Activated CD8-positive, alpha-beta memory T cell treated with anti-CD3 and anti-CD28 coated beads for 36 hours (primary cell): ENCODE results near the gene PTPRJ. TPM values are rescaled to one million over a fixed set of nuclear protein-coding genes. Genes with fewer than 3 reads are reported as not detected.

ENCODE experiments used
- CTCF ChIA-PET: fragments of 350-600 bp; sonication (Branson Sonifier 250); formaldehyde crosslinking; loops from one replicate; lab custom pipeline; 2021; ENCODE audit warnings: antibody characterized with exemption; lab: Charles Lee
- POLR2A ChIA-PET: fragments of 350-600 bp; sonication (Branson Sonifier 250); formaldehyde crosslinking; loops from one replicate; lab custom pipeline; 2021; ENCODE audit warnings: antibody characterized with exemption; lab: Charles Lee
- total RNA-seq, 2 experiments: library from RNA; stranded (reverse); gene quantifications; one replicate each; pipeline ENCODE4 v1.2.3, GENCODE V29; 2021

The PTPRJ gene
- total RNA-seq, 2 experiments from 2014 or later: 26.2 to 28.2 TPM

- POLR2A ChIA-PET: no interaction called here
- CTCF ChIA-PET: interaction anchor here (1.4 kb wide), 1 partner anchor 154 kb away, joined by 4 read pairs; no protein-coding TSS in a partner anchor
These were observed 107.8 kb downstream of the PTPRJ start for GRCh38 chr11:48087974-48088681.

GRCh38 chr11:48088682-48089050 lies 108.3 kb downstream of the PTPRJ start:
- CTCF ChIA-PET: interaction anchor here (0.6 to 1.4 kb wide), 2 partner anchors 9 to 154 kb away, joined by 3 to 4 read pairs; no protein-coding TSS in a partner anchor
- POLR2A ChIA-PET: no interaction called here

DNA sequence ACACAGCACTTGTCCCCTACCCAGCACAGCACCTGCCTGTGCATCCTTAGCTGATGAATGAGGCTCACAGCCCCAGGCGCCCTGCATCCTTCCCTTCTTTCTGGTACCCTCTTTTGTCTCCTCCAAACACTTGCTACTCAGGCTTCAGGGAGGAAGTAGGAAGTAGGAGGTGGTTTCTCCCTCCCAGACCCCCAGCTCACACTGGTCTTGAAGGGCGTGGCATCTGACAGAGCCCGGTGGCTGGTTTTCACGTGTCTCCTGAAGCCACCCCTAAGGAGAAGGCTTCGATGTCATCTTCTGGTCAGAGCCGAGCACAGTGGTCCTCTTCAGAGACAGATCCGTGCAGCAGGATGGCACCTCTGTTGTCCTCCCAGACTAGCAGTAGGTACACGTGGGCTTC lies 109.8 kb downstream of the PTPRJ start:
- CTCF ChIA-PET: interaction anchor here (0.6 kb wide), 1 partner anchor 33 kb away, joined by 5 read pairs; no protein-coding TSS in a partner anchor
- POLR2A ChIA-PET: no interaction called here

DNA sequence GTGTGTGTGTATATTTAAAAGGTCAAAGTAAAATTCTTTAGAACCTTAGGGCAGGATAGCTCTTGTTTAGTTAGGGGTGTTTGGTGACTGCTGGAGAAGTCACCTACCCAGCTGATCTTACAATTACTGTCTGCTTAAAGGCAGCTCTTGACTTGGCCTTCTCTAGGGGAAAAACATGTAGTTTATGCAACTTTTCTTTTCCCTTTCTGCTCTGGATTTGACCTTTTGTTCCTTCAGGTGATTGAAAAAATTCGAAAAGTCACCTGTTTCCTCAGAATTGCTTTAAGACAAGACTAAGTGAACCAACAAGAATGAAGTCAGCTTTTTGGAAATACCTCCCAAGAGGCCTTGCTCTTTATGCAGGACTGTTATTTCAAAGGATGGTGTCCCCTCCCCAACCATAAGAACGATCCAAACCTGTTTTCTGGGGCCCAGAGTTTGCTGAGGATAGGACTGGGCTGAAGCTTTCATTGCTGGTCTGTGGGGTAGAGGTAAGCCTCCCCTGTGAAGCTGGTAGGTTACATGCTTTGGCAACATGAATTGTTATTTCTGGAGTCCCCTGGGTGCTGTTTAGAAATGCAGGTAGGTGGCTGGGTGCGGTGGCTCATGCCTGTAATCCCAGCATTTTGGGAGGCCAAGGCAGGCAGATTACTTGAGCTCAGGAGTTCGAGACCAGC lies 111.2 kb downstream of the PTPRJ start:
- ChIA-PET POLR2A (no interaction called here), CTCF (interaction anchor here (0.8 kb wide), 1 partner anchor 202 kb away, joined by 3 read pairs; no protein-coding TSS in a partner anchor)

DNA sequence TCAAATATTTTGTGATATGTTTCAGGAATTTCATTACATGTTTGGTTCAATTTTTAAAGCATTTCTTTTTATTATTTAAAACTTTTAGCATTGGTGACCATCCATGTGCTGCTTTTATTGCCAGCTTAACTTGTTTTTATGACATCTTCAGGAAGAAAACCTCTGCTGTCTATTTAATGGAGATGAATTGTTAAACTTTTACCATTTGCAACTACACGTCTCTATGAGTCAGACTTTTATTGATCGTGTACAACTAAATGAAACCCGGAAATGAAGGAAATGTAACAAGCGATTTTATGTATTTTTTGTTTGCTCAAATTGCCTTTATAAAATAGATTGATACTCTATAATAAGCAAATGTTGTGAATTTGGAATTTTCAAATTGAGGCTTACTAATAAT lies 113.0 kb downstream of the PTPRJ start:
- CTCF ChIA-PET: interaction anchor here (1.3 kb wide), 1 partner anchor 14 kb away, joined by 3 read pairs; no protein-coding TSS in a partner anchor

DNA sequence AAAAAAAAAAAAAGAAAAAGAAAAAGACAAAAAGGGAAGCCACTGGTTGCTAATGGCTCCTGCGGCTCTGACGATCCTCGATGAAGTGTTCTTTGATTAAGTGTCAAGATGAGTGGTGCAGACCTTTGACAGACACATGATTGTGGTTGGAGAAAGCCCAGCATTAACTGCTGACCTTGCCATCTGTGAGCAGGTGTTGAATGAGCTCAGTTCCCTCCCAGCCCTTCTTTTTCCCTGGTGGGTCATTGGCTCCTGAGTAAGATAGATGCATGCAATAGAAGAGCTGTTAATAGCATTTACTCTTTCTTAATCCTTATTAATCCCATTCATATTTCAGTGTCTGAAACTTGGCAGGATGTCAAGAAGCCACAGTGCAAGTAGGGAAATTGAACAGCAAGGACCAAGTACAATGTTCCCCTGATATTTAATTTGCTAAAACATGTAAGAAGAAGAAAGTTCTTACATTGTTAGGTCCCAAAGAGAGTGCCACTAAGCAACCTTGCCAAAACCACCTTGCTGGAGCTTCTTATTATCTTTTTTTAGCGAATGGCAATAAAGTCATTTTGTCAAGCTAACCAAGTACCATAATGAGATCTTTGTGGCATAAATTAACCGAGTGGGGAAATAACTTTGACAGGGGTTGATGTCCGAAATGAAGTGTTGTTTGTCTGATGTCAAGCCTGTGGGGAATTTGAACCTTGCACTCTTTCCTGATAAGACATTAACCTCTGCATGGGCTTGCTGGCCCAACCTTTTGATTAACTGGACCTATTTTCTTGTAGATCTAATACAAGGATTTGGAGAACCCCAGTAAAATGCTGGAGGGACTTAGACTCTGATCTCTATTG lies 113.7 kb downstream of the PTPRJ start:
- POLR2A ChIA-PET: no interaction called here

More for the DNA sequence above, 113.0 kb downstream of the PTPRJ start:
- POLR2A ChIA-PET: no interaction called here

DNA sequence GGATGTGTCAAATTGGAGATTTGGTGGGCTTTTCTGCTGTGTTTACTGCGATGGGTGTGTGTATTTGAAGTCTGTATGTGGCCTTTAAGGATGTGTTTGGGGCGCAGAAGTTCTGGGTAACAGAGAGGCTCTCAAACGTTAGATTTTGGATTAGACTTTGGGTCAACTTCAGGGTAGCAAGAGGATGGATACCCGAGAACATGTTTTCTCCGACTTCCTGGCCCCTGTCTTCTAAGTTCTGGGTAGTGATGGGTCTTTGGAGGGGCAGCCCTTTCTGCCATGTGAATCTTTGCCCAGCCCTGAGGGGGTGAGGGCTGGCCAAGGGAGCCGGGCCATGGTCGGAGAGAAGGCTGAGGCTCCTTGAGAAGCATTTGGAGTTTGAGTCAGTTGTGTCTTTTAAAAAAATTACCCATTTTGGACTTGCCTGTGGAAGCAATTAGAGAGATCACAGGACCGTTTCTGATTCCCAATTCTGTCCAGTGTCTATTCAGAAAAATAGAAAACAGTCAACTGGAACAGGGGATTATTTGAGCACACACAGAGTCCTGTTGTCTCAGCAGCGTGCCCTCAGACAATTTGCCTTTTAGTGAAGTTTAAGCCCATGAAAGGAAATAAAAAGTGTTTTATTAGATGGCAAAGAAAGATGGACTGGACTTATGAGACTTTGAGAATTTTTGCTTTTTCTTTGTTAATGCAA lies 114.4 kb downstream of the PTPRJ start:
- POLR2A ChIA-PET: no interaction called here
- CTCF ChIA-PET: no interaction called here

More for the DNA sequence above, 113.7 kb downstream of the PTPRJ start:
- CTCF ChIA-PET: interaction anchor here (1.3 kb wide), 1 partner anchor 13 kb away, joined by 3 read pairs; no protein-coding TSS in a partner anchor

DNA sequence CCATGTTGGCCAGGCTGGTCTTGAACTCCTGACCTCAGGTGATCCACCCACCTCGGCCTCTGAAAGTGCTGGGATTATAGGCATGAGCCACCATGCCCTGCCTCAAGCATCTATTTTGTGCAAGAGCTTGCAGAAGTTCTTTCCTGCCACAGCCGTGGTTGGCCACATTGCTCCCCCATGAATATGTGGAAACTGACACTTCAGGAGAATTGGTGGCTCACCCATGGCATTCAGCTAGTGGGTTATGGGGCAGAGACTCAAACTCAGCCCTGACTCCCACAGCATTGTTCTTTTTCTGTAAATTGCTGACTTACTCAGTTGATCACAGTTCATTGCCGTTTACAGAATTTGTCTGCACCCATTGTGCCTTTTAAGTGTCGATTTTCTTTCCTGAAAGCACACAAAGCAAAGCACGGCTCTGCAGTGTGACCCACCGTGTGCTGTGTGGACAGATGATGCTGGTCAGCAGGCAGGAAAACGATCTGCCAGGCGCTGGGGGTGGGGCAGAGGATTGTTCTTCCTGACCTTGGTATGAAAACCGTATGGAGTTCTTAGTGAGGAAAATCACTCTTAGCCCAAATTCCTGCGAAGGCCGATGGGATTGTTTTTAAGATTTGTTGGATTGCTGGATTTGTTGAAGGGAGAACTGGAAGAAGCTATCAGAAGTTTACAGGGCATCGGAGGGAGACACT lies 115.6 kb downstream of the PTPRJ start:
- ChIA-PET CTCF (interaction anchor here (1.0 kb wide), 1 partner anchor 12 kb away, joined by 3 read pairs; no protein-coding TSS in a partner anchor), POLR2A (no interaction called here)

DNA sequence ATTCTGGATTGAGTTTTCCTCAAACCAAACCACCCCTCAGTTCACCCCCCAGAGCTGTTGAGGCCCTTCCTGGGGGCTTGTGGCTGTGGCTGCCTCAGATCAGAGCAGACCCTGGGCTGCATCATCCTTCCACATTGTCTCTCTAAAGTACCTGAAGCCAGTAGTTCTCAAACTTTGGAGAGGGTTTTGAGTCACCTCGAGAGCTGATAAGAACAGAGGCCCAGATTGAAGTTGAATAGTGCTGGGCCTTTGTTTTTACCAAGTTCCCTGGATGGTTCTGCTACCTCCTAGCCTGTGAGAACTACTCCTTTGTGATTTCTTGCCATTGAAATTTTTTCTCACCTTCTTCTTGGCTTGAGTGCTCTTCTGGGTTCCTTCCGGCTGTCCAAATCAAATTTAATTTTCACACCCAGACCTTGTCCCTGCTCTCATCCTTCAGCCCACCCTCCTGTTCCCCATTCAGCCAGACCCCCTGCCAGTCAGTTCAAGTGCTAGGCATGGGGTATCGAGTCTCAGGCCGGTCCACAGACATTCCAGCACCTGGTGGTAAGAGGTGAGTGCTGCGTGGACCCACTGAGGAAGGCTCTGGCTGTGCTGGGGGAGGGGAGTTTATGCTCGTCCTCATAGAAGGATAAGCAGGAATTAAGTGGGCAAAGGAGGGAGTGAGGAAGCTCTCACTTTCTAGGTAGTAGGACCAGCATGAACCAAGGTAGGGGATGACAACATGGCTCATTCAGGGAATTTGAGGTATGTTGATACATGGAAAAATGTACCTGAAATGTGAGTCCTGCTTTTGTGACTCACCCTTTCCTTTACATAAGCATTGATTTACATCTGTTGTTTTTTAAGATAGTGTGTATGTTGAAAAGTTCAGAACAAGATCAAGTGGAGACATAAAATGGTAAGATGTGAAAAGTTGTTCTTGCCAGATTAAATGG lies 116.5 kb downstream of the PTPRJ start:
- ChIA-PET CTCF (interaction anchor here (1.2 kb wide), 1 partner anchor 74 kb away, joined by 3 read pairs; no protein-coding TSS in a partner anchor), POLR2A (no interaction called here)

DNA sequence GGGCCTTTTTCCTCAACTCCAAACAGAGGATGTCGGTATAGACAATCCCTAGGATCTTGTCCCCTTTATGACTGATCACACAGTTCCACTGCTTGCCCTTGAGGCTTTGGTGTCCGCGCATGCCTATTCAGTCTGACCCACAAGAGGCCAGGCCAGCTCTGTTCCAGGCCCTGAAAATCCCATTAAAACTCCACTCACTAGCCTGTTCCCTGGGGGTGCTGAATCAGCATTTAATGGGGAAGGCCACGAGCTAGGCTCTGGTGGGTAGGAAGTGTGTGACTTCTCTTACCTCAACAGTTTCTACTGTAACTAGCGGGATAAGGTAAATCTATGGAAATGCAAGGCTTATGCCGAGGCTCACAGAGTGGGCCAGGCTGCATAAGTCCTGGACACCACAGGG lies 117.7 kb downstream of the PTPRJ start:
- ChIA-PET CTCF (interaction anchor here (1.2 kb wide), 1 partner anchor 73 kb away, joined by 3 read pairs; no protein-coding TSS in a partner anchor), POLR2A (no interaction called here)

- ChIA-PET CTCF (interaction anchor here (0.6 to 1.3 kb wide), 3 partner anchors 43 to 177 kb away, joined by 3 to 4 read pairs (median 4); no protein-coding TSS in a partner anchor), POLR2A (no interaction called here)
These were observed 119.6 kb downstream of the PTPRJ start for GRCh38 chr11:48099916-48100446.

DNA sequence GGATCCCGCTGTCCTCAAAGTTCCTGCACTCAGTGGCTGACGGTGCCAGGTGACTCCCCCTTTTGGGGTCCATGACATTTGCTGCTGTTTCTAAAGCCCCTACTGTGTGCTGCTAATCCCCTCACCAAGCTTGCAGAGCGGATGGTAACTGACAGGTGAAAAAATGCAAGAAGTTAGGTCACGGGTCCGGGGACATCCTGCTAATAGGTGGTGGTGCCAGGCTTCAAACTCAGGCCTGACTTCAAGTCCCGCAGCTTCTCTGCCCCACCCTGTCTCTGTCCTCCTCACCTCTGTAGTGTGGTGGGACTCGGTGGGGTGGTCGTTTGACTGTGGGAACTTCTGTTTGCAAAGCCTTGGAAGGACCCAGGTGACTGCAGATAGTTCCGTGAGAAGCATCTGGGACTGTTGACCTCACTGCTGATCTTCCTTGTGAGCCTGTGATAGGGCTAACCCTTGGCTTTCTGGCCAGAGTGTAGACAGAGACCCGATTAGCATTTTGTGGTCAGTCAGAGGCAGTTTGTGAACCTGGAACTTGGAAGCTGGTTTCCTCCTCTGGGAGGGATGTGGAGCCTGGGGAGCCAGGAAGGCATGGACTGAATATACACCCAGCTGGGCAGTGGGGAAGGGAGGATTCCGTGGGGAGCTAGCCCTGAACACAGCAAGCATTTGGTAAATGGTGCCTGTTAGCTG lies 120.8 kb downstream of the PTPRJ start:
- ChIA-PET POLR2A (no interaction called here), CTCF (interaction anchor here (1.3 kb wide), 1 partner anchor 166 kb away, joined by 4 read pairs; no protein-coding TSS in a partner anchor)

DNA sequence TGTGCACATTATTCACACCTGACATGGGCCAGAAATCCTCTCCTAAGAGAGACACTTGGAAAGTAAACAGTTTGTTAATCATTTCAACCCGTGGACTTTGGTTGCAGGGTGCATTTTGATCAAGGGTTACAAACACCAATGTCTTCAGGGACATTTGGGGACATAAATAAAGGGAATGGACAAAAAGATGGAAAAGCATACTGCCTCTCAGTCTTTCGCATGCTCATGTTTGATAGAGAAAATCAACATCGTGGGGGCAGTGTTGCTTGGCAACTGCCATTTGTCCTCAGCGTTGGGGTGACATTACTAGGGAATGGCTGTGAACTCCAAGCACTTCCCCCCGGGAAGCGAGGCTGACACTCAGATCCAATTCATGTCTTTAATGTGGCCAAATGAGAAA lies 121.6 kb downstream of the PTPRJ start:
- ChIA-PET POLR2A (no interaction called here), CTCF (no interaction called here)

- ChIA-PET CTCF (interaction anchor here (0.7 kb wide), 1 partner anchor 65 kb away, joined by 5 read pairs; no protein-coding TSS in a partner anchor), POLR2A (no interaction called here)
These were observed 123.5 kb downstream of the PTPRJ start for GRCh38 chr11:48103621-48104567.

DNA sequence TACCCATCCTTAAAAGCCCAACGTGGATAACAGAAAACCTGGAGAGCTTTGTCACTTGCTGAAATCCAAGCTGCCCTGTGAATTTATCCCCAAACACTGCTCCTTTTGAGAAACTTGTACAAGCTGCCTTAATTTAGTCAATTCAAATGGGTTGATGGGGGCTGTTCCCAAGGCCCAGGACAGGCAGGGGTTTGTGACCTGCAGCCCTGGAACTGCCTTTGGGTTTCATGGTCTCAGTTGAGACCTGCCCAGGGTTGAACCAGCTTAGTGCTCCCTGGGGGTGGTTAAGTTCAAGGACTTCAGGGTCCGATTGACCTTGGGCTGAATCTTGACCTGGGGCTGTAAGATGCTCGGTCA lies 124.2 kb downstream of the PTPRJ start:
- ChIA-PET POLR2A (no interaction called here), CTCF (no interaction called here)
